Amniotic epithelial cell (primary cell): ENCODE data around the gene ACAP2.
"Not testable (repeated sequence)": the region's sequence is repeated elsewhere in the genome, so short reads cannot be mapped to it uniquely, and the experiment has no call there.

Source experiments
- DNase-seq: peaks from one replicate; pipeline ENCODE4 v3.0.0-alpha.2; 2010; ENCODE audit warnings: low read depth

Gene ACAP2

DNA sequence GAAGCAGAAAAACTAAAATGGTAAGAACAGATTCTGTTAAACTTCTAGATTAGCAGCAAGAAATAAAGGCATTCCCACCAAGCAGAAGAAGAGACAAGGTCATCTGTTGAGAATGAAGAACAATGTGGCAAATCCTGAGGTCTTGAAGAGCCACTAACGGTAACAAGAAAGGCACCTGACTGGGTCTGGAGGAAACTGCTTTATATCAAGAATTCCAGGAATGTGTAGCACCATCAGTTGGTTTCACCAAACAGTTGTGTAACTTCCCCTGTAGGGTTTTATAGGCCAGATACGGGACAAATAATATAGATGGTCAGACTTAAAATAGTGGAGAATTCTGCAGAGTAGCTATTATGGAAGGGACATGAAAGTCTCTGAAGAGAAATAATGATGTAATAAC lies 57.3 kb downstream of the ACAP2 start:
- peak; percentile 76 for DNase-seq

DNA sequence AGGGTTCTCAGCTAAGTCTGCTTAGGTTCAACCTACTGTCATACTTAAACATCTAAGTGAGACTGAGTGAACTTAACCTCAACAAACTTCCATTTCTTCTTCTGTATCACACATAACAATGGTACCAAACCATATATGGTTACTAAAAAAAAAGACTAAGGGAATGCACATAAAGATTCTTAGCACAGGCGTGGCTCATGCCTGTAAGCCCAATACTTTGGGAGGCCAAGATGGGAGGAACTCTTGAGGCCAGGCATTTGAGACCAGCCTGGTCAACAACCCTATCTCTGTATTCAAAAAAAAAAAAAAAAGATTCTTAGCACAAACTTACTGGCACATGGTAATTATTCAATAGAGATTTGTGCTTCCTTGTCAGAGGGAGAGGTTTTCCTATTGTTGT lies 57.9 kb downstream of the ACAP2 start:
- DNase-seq = no peak

- DNase-seq = no peak
These were observed 70.6 kb downstream of the ACAP2 start for GRCh38 chr3:195372220-195372619.

DNA sequence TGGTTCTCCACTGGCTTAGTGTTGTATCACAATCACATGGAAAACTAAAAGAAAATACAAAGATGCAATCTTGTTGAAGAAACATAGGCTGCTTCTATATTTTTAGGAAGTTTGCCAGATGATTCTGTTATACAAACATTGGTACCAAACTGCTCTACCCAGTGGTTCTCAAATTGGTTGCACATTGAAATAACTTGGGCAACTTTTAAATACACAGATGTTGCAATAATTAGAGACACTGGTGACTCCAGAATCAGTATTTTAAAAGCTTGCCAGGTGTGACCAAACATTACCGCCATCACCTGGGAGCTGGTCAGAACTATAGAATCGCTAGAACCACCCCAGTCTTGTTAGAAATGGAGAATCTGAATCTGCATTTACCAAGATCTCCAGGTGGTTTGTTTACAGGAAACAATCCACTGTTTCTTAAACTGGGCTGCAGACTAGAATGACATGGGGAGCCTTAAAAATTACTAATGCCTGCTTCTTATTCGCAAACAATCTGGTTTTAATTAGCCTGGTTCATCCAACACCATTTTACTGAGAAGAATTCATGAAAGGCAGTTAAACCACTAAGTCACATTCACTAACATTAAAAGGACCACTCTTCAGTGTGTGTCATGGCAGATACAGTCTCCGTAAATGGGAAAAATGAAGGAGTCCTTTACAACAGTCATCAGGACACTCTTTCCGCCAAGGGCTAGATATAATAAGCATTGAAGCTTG lies 76.5 kb downstream of the ACAP2 start:
- DNase-seq = no peak

- DNase-seq = no peak
These were observed 77.4 kb downstream of the ACAP2 start for GRCh38 chr3:195365371-195365770.

DNA sequence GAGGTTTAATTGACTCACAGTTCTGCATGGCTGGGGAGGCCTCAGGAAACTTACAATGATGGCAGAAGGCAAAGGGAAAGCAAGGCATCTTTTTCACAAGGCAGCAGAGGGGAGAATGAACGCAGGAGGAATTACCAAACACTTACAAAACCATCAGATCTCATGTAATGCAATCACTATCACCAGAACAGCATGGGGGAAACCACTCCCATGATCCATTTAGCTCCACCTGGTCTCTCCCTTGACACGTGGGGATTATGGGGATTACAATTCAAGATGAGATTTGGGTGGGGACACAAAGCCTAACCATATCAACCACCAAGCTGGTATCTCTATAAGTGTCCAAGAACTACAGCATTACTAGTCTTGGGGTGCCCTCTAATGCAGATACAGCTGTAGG lies 85.0 kb downstream of the ACAP2 start:
- DNase-seq = peak; percentile 9

DNA sequence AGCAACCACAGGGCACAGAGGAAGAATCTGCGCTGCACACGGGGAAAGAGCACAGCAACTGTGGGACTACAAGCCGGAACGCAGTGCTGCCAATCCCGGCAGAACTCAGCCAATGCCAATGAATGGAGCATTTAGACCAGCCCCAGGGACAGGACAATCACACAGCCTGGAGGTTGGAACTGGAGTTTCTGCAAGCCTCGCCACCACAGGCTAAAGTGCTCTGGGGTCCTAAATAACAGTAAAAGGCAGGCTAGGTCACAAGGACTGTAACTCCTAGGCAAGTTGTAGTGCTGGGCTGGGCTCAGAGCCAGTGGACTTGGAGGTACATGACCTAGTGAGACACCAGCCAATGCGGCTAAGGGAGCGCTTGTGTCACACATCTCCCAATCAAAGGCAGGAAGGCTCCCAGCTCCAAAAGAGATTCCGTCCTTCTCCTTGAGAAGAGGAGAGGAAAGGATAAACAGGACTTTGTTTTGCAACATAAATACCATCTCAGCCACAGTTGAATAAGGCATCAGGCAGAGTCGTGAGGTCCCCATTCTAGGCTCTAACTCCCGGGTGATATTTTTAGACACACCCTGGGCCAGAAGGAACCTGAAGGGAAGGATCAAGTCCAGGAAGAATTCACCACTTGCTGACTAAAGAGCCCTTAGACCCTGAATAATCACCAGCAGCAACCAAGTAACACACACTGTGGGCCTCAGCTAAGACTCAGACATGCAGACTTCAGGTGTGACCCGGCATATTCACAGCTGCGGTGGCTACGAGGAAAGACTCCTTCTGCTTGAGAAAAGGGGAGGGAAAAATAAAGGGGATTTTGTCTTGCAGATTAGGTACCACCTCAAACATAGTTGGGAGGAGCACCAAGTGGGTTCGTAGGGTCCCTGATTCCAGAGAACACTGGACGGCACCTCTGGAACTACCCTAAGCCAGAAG lies 86.4 kb downstream of the ACAP2 start:
- peak; percentile 5 for DNase-seq

GRCh38 chr3:195354009-195354408 lies 88.8 kb downstream of the ACAP2 start:
- DNase-seq = not testable (repeated sequence)

- peak; percentile 59 for DNase-seq
These were observed 89.8 kb downstream of the ACAP2 start for GRCh38 chr3:195352895-195353488.

GRCh38 chr3:195348426-195349115 lies 94.2 kb downstream of the ACAP2 start:
- no peak for DNase-seq

DNA sequence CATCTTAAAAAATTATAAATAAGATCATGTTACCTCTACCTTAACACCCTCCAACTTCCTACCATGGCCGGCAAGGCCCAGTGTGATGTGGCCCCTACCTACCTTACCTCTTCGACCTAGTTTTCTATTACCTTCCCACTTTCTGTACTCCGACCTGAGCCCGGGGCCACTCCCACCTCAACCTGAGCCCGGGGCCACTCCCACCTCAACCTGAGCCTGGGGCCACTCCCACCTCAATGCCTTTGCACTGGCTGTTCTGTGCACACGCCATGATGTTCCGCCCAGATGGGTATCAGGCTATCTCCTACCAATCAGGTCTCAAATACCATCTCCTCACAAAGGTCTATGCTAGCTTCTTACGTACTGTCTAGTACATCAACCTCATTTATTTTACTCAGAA lies 105.1 kb downstream of the ACAP2 start:
- no peak for DNase-seq

- DNase-seq = no peak
These were observed 107.9 kb downstream of the ACAP2 start for GRCh38 chr3:195334967-195335366.

- DNase-seq = no peak
These were observed 123.8 kb downstream of the ACAP2 start for GRCh38 chr3:195319060-195319459.

DNA sequence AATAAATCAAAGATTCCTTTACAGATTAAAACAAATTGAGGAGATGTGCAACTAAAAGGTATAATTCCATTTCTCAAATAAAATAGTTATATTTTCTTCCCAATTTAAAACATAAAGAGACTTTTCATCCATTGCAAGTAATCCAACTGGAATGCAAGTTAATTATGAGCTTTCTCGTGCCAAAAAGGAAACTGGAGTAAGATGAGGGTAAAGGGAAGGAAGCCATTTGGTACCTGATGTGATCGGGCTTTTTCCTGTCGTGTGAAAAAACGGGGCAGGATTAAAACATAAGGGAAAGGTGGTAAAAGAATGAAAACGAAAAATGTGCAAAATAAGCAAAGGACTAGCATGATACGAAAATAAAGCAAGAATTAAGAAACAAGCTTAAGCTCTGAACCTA lies 130.1 kb downstream of the ACAP2 start:
- DNase-seq = no peak

- no peak for DNase-seq
These were observed 135.1 kb downstream of the ACAP2 start for GRCh38 chr3:195307711-195308110.

- no peak for DNase-seq
These were observed 136.5 kb downstream of the ACAP2 start for GRCh38 chr3:195306369-195306768.

GRCh38 chr3:195302431-195302830 lies 140.4 kb downstream of the ACAP2 start:
- no peak for DNase-seq

GRCh38 chr3:195297446-195297845 lies 145.4 kb downstream of the ACAP2 start:
- no peak for DNase-seq

- DNase-seq = no peak
These were observed 146.2 kb downstream of the ACAP2 start for GRCh38 chr3:195296662-195297061.

DNA sequence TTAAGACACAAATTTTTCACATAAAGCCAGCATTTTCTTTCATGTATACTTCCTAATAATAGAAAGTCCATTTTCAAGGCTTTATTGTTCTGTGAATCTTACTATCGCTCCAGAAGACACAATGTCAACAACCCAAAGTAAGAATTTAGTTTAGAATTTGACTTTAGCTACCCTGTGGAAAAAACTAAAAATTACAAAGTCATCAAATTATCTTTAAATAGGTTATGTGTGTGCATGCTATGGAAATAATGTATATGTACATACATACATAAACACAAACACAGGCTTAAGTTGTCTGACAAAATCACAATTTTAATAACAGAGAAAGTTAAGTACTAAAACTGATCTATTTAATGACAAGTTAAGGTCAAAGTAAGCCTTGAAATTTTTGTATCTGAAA lies 151.7 kb downstream of the ACAP2 start:
- no peak for DNase-seq

GRCh38 chr3:195290643-195291042 lies 152.2 kb downstream of the ACAP2 start:
- not testable (repeated sequence) for DNase-seq
